HEK293 (cell line): ENCODE results near the gene GEMIN7.

ENCODE experiments used
- CTCF ChIA-PET: fragments of 350-600 bp; formaldehyde crosslinking; extraction: SDS; loops from one replicate; lab custom pipeline; 2021; ENCODE audit warnings: antibody characterized with exemption; lab: Yijun Ruan, JAX
- POLR2A ChIA-PET: fragments of 300-600 bp; formaldehyde crosslinking; extraction: SDS; loops from one replicate; lab custom pipeline; 2020; ENCODE audit warnings: antibody characterized with exemption, inconsistent platforms; lab: Yijun Ruan, JAX
- H3K27ac ChIP-seq: fragments of 200-500 bp; sonication (Bioruptor generic); 2 replicates; pipeline ENCODE4 v1.5.1; 2014; ENCODE audit warnings: low read depth, low read length, control low read depth, inconsistent platforms; ENCODE audit errors: extremely low read depth
- H3K36me3 ChIP-seq, 2 experiments: fragments of 200-500 bp in 1 of 2; sonication (Bioruptor generic) in 1 of 2; 1 replicate in 1 of 2; 2 replicates in 1 of 2; pipeline ENCODE4 v1.5.1; 2014 to 2017; ENCODE audit warnings: inconsistent platforms in 2 of 2, low read length in 2 of 2; ENCODE audit not compliant: control insufficient read depth in 2 of 2, insufficient read depth in 1 of 2
- H3K4me1 ChIP-seq: fragments of 200-500 bp; sonication (Bioruptor generic); 2 replicates; pipeline ENCODE4 v1.5.1; 2014; ENCODE audit warnings: mild to moderate bottlenecking, low read length, inconsistent platforms; ENCODE audit not compliant: control insufficient read depth, insufficient read depth
- H3K4me3 ChIP-seq: 2 replicates; pipeline ENCODE4 v1.5.1; 2011; ENCODE audit warnings: low read depth, mild to moderate bottlenecking, control low read depth, low read length, moderate library complexity
- H3K9me3 ChIP-seq: fragments of 200-500 bp; sonication (Bioruptor generic); 2 replicates; pipeline ENCODE4 v1.5.1; 2014; ENCODE audit warnings: low read depth, low read length, inconsistent platforms; ENCODE audit not compliant: control insufficient read depth, insufficient read depth
- HIC1 ChIP-seq: fragments of 450-650 bp; formaldehyde crosslinking; IDR thresholded peaks from 2 replicates; pipeline ENCODE4 v1.5.1; 2016; ENCODE audit warnings: missing biosample characterization, missing genetic modification characterization
- MEIS1 ChIP-seq: sonication (generic); formaldehyde crosslinking; IDR thresholded peaks from 2 replicates; pipeline ENCODE4 v1.8.1; 2022; ENCODE audit warnings: missing genetic modification reagents, mild to moderate bottlenecking, borderline replicate concordance
- OVOL3 ChIP-seq: fragments of 450-650 bp; formaldehyde crosslinking; IDR thresholded peaks from 2 replicates; pipeline ENCODE4 v1.5.1; 2016; ENCODE audit warnings: missing biosample characterization, missing genetic modification characterization
- REPIN1 ChIP-seq: fragments of 450-650 bp; formaldehyde crosslinking; IDR thresholded peaks from 2 replicates; pipeline ENCODE4 v1.5.1; 2017; ENCODE audit warnings: missing biosample characterization, missing genetic modification characterization, low read depth
- SP3 ChIP-seq: fragments of 450-650 bp; formaldehyde crosslinking; IDR thresholded peaks from 2 replicates; pipeline ENCODE4 v1.5.1; 2016; ENCODE audit warnings: missing biosample characterization, missing genetic modification characterization
- WT1 ChIP-seq: fragments of 450-650 bp; formaldehyde crosslinking; IDR thresholded peaks from 2 replicates; pipeline ENCODE4 v1.5.1; 2016; ENCODE audit warnings: missing biosample characterization, missing genetic modification characterization
- ZBTB20 ChIP-seq: fragments of 450-650 bp; formaldehyde crosslinking; IDR thresholded peaks from 2 replicates; pipeline ENCODE4 v1.5.1; 2016; ENCODE audit warnings: missing biosample characterization, missing genetic modification characterization
- ZNF501 ChIP-seq: fragments of 450-650 bp; formaldehyde crosslinking; IDR thresholded peaks from 2 replicates; pipeline ENCODE4 v1.5.1; 2016; ENCODE audit warnings: missing biosample characterization, missing genetic modification characterization
- ZNF549 ChIP-seq: fragments of 450-650 bp; IDR thresholded peaks from 2 replicates; pipeline ENCODE4 v1.5.1; 2018; ENCODE audit warnings: missing biosample characterization, missing genetic modification characterization, mild to moderate bottlenecking, inconsistent platforms, moderate library complexity
- ZNF561 ChIP-seq: fragments of 450-650 bp; IDR thresholded peaks from 2 replicates; pipeline ENCODE4 v1.5.1; 2018; ENCODE audit warnings: missing biosample characterization, missing genetic modification characterization, borderline replicate concordance
- ZNF600 ChIP-seq: fragments of 450-650 bp; formaldehyde crosslinking; IDR thresholded peaks from 2 replicates; pipeline ENCODE4 v1.5.1; 2016; ENCODE audit warnings: missing biosample characterization, missing genetic modification characterization
- ZNF660 ChIP-seq: fragments of 450-650 bp; IDR thresholded peaks from 2 replicates; pipeline ENCODE4 v1.5.1; 2018; ENCODE audit warnings: missing biosample characterization, mild to moderate bottlenecking, missing genetic modification characterization
- ZSCAN5A ChIP-seq: fragments of 450-650 bp; formaldehyde crosslinking; IDR thresholded peaks from 2 replicates; pipeline ENCODE4 v1.5.1; 2016; ENCODE audit warnings: missing biosample characterization, missing genetic modification characterization
- TF ChIP-seq, protein P1 (sequence below): fragments of 450-650 bp; formaldehyde crosslinking; IDR thresholded peaks from 2 replicates; pipeline ENCODE4 v1.5.1; 2016; ENCODE audit warnings: missing biosample characterization, missing genetic modification characterization
- TF ChIP-seq, protein P2 (sequence below): fragments of 450-650 bp; formaldehyde crosslinking; IDR thresholded peaks from 2 replicates; pipeline ENCODE4 v1.5.1; 2016; ENCODE audit warnings: missing biosample characterization, missing genetic modification characterization

The GEMIN7 gene

DNA sequence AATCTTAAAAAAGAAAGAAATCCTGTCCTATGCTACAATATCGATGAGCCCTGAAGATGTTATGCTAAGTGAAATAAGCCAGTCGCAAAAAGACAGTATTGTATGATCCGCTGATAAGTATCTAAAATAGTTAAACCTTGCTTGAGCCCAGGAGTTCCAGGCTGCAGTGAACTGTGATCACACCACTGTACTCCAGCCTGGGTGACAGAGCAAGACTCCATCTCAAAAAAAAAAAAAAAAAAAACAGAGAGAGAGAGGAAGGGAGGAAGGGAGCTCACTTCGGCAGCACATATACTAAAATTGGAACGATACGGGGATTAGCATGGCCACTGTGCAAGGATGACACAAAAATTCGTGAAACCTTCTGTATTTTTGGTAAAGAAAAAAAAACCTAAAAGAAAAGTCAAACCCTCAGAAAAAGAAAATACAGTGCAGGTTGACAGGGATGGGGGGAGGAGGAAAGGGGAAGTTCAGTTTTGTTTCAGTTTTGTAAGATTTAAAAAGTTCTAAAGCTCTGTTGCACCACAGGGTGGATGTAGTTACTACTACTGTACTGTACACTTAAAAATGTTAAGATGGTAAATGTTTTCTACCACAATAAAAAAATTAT is 31.8 kb upstream of the GEMIN7 start:
- H3K27ac ChIP-seq = peak overlapping the region; percentile 24; the same call in 1 of the 2 replicates
- H3K9me3 ChIP-seq = no peaks in the 10 kb centered on the region
- H3K4me1 ChIP-seq = no peaks in the 10 kb centered on the region
- peaks cover 56 to 69% of the 10 kb centered on the region in 2 experiments for H3K36me3 ChIP-seq
- TF ChIP-seq ZNF600 (tag by site-specific recombination) (0 out of 2 replicates have a peak, but pooled peaks have one; percentile 18), ZNF501 (tag by site-specific recombination) (no peak), WT1 (tag by site-specific recombination) (no peak), REPIN1 (no peak), ZNF561 (tag by site-specific recombination) (no peak)
- TF ChIP-seq, protein P1, sequence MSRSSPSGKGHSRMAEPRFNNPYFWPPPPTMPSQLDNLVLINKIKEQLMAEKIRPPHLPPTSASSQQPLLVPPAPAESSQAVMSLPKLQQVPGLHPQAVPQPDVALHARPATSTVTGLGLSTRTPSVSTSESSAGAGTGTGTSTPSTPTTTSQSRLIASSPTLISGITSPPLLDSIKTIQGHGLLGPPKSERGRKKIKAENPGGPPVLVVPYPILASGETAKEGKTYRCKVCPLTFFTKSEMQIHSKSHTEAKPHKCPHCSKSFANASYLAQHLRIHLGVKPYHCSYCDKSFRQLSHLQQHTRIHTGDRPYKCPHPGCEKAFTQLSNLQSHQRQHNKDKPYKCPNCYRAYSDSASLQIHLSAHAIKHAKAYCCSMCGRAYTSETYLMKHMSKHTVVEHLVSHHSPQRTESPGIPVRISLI (tag by site-specific recombination) = 0 out of 2 replicates have a peak, but pooled peaks have one; percentile 29
- TF ChIP-seq, all 188 proteins: peak for 2
- ChIA-PET POLR2A (interaction anchor here (0.6 to 0.8 kb wide), 3 partner anchors 8 to 132 kb away, joined by 3 to 9 read pairs (median 5); partner anchors contain the start of gene CLASRP), CTCF (interaction anchor here (0.5 to 9.8 kb wide), 5 partner anchors 14 to 1943 kb away, joined by 3 to 65 read pairs (median 5); no protein-coding TSS in a partner anchor)
- no peak overlapping the region for H3K4me3 ChIP-seq

GRCh38 chr19:45049073-45049736 is 29.9 kb upstream of the GEMIN7 start:
- no peak overlapping the region for H3K27ac ChIP-seq
- peak; percentile 64 for TF ChIP-seq ZBTB20 (tag by site-specific recombination)
- no peak for TF ChIP-seq HIC1 (tag by site-specific recombination)
- H3K36me3 ChIP-seq = peaks cover 56 to 69% of the 10 kb centered on the region in 2 experiments
- no peaks in the 10 kb centered on the region for H3K9me3 ChIP-seq
- H3K4me3 ChIP-seq = no peak overlapping the region
- POLR2A ChIA-PET = interaction anchor here (0.5 to 4.2 kb wide), 4 partner anchors 10 to 1251 kb away, joined by 3 to 35 read pairs (median 4); partner anchors contain the start of genes CLASRP and ZNF296
- no peaks in the 10 kb centered on the region for H3K4me1 ChIP-seq
- CTCF ChIA-PET = interaction anchor here (0.6 to 2.3 kb wide), 3 partner anchors 11 to 59 kb away, joined by 3 to 20 read pairs (median 3); no protein-coding TSS in a partner anchor

DNA sequence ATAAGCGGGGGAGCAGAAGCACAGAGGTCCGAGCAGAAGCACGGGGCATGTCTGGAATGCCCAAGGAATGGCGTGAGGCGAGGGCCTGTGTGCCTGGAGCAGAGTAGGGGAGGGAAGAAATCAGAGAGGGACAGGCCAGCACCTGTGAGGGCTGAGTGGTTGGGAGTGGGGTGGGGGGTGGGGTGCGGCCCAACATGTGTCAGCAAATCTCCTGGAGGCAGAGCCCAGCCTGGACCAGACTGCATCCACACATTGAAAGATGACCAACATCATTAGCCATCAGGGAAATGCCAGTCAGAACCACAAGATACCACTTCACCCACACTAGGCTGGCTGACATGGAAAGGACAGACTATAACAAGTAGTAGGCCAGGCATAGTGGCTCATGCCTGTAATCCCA is 29.0 kb upstream of the GEMIN7 start:
- H3K36me3 ChIP-seq = peaks cover 58 to 69% of the 10 kb centered on the region in 2 experiments
- H3K4me1 ChIP-seq = no peaks in the 10 kb centered on the region
- POLR2A ChIA-PET = interaction anchor here (0.5 to 4.2 kb wide), 4 partner anchors 11 to 1250 kb away, joined by 3 to 35 read pairs (median 4); partner anchors contain the start of genes CLASRP and ZNF296

More for the DNA sequence above, 29.0 kb upstream of the GEMIN7 start:
- no peak overlapping the region for H3K4me3 ChIP-seq
- TF ChIP-seq OVOL3 (tag by site-specific recombination) (no peak), ZNF549 (tag by site-specific recombination) (no peak), ZSCAN5A (tag by site-specific recombination) (no peak), ZNF660 (tag by site-specific recombination) (no peak), MEIS1 (no peak), SP3 (tag by site-specific recombination) (no peak)
- TF ChIP-seq, protein P2, sequence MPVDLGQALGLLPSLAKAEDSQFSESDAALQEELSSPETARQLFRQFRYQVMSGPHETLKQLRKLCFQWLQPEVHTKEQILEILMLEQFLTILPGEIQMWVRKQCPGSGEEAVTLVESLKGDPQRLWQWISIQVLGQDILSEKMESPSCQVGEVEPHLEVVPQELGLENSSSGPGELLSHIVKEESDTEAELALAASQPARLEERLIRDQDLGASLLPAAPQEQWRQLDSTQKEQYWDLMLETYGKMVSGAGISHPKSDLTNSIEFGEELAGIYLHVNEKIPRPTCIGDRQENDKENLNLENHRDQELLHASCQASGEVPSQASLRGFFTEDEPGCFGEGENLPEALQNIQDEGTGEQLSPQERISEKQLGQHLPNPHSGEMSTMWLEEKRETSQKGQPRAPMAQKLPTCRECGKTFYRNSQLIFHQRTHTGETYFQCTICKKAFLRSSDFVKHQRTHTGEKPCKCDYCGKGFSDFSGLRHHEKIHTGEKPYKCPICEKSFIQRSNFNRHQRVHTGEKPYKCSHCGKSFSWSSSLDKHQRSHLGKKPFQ (tag by site-specific recombination) = no peak
- CTCF ChIA-PET = interaction anchor here (1.2 to 2.3 kb wide), 2 partner anchors 10 to 359 kb away, joined by 6 to 20 read pairs; no protein-coding TSS in a partner anchor
- H3K27ac ChIP-seq = no peak overlapping the region
- no peaks in the 10 kb centered on the region for H3K9me3 ChIP-seq
